ENCODE data around the gene FANCC.

DNA sequence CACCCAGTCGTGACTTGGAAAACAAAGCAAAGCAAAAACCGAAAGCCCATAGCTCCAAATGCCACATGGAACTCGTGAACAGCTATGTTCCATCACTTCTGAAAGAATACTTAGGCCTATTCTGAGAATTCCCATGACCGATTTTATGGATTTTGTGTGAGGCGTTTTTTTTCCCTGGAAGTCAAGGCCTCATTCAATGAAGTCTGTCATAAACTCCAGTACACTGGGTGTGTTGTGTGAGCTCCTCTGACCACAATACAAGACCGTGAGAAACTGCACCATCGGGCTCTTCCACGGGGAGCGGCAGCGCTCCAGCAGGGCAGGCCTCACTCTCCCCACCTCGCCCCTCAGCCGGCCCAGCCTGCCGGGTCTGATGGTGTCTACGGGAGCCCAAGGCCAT, 209.5 kb downstream of the FANCC start:
- TF ChIP-seq, protein P1, sequence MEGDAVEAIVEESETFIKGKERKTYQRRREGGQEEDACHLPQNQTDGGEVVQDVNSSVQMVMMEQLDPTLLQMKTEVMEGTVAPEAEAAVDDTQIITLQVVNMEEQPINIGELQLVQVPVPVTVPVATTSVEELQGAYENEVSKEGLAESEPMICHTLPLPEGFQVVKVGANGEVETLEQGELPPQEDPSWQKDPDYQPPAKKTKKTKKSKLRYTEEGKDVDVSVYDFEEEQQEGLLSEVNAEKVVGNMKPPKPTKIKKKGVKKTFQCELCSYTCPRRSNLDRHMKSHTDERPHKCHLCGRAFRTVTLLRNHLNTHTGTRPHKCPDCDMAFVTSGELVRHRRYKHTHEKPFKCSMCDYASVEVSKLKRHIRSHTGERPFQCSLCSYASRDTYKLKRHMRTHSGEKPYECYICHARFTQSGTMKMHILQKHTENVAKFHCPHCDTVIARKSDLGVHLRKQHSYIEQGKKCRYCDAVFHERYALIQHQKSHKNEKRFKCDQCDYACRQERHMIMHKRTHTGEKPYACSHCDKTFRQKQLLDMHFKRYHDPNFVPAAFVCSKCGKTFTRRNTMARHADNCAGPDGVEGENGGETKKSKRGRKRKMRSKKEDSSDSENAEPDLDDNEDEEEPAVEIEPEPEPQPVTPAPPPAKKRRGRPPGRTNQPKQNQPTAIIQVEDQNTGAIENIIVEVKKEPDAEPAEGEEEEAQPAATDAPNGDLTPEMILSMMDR (conservative IDR thresholded peaks at IDR 0.05; ENCODE audit: low read depth, low read length): no peak
- TF ChIP-seq MXI1 (IDR thresholded peaks at IDR 0.05; ENCODE audit: borderline replicate concordance, low read depth, low read length): no peak
- TF ChIP-seq RFX5 (IDR thresholded peaks at IDR 0.05; ENCODE audit: low read depth, low read length): no peak
- TF ChIP-seq MAFK (IDR thresholded peaks at IDR 0.05; ENCODE audit: low read depth, low read length): no peak
- TF ChIP-seq BHLHE40 (IDR thresholded peaks at IDR 0.05; ENCODE audit: low read depth, low read length): no peak
- TF ChIP-seq, protein P2, sequence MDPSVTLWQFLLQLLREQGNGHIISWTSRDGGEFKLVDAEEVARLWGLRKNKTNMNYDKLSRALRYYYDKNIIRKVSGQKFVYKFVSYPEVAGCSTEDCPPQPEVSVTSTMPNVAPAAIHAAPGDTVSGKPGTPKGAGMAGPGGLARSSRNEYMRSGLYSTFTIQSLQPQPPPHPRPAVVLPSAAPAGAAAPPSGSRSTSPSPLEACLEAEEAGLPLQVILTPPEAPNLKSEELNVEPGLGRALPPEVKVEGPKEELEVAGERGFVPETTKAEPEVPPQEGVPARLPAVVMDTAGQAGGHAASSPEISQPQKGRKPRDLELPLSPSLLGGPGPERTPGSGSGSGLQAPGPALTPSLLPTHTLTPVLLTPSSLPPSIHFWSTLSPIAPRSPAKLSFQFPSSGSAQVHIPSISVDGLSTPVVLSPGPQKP (IDR thresholded peaks at IDR 0.05; ENCODE audit: borderline replicate concordance, low read depth, low read length): no peak
- TF ChIP-seq POLR2A (IDR thresholded peaks at IDR 0.05; ENCODE audit: low read depth, low read length): no peak
- no peak for TF ChIP-seq FOS (IDR thresholded peaks at IDR 0.05; ENCODE audit: low read depth, low read length)
- TF ChIP-seq SMC3 (IDR thresholded peaks at IDR 0.05; ENCODE audit: low read depth, low read length): no peak
- TF ChIP-seq CEBPB (IDR thresholded peaks at IDR 0.05; ENCODE audit: low read depth, low read length): no peak
- TF ChIP-seq MAZ (IDR thresholded peaks at IDR 0.05; ENCODE audit: borderline replicate concordance, low read depth, low read length): no peak
- no peak for TF ChIP-seq CHD1 (IDR thresholded peaks at IDR 0.05; ENCODE audit: low read depth, low read length)

All from IMR-90 (cell line).